PC-3 (cell line): Measurements from ENCODE around the gene SRGAP2B. TPM values are rescaled to one million over a fixed set of nuclear protein-coding genes. Genes with fewer than 3 reads are reported as not detected.
A peak's percentile ranks its signal among the peaks of the same experiment; 100 is the strongest.
"Not testable (repeated sequence)": the region's sequence is repeated elsewhere in the genome, so short reads cannot be mapped to it uniquely, and the experiment has no call there.

Experiments
- ATAC-seq: fragments of 200-7000 bp; cut with Tn5 transposase; 2 replicates; pipeline ENCODE4 v1.9.1; 2020; ENCODE audit warnings: mild to moderate bottlenecking, moderate library complexity
- BruUV-seq: library from RNA; stranded (reverse); fragments of 400-500 nt; replicated peaks from 2 replicates; lab custom pipeline; 2021; lab: Mats Ljungman, UMichigan
- CTCF ChIA-PET: fragments of 300-600 bp; sonication (Branson Sonifier 250); formaldehyde crosslinking; loops from one replicate; lab custom pipeline; 2022; ENCODE audit warnings: antibody characterized with exemption; lab: Charles Lee
- POLR2A ChIA-PET: fragments of 300-600 bp; sonication (Branson Sonifier 250); formaldehyde crosslinking; loops from one replicate; lab custom pipeline; 2022; ENCODE audit warnings: antibody characterized with exemption; ENCODE audit not compliant: unreplicated experiment; lab: Charles Lee
- DNase-seq: peaks from one replicate; pipeline ENCODE4 v3.0.0-alpha.2; 2015
- H2AFZ ChIP-seq: fragments of 300-600 bp; sonication (generic); 2 replicates; pipeline ENCODE4 v1.6.0; 2016; ENCODE audit warnings: antibody characterized with exemption, low read length
- H3F3A ChIP-seq: fragments of 300-600 bp; sonication (generic); one replicate; pipeline ENCODE4 v1.6.0; 2017; ENCODE audit warnings: antibody characterized with exemption, low read length, control low read depth, mild to moderate bottlenecking; ENCODE audit not compliant: unreplicated experiment
- H3K27ac ChIP-seq: fragments of 300-600 bp; sonication (generic); 2 replicates; pipeline ENCODE4 v1.5.1; 2016; ENCODE audit warnings: mild to moderate bottlenecking, low read length
- H3K27me3 ChIP-seq: fragments of 300-600 bp; sonication (generic); 2 replicates; pipeline ENCODE4 v1.6.1; 2016; ENCODE audit warnings: low read length, mixed read lengths
- H3K36me3 ChIP-seq: fragments of 300-600 bp; sonication (generic); 2 replicates; pipeline ENCODE4 v1.6.1; 2016; ENCODE audit warnings: low read depth, mixed run types, low read length, mixed read lengths
- H3K4me1 ChIP-seq: fragments of 300-600 bp; sonication (generic); 2 replicates; pipeline ENCODE4 v1.5.1; 2016; ENCODE audit warnings: low read length; ENCODE audit not compliant: insufficient read depth
- H3K4me2 ChIP-seq: fragments of 300-600 bp; sonication (generic); 2 replicates; pipeline ENCODE4 v1.6.0; 2016; ENCODE audit warnings: low read length
- H3K4me3 ChIP-seq: fragments of 300-600 bp; sonication (generic); 2 replicates; pipeline ENCODE4 v1.5.1; 2016; ENCODE audit warnings: mild to moderate bottlenecking, low read length, mixed read lengths
- H3K79me2 ChIP-seq: fragments of 300-600 bp; sonication (generic); 2 replicates; pipeline ENCODE4 v1.6.1; 2017; ENCODE audit warnings: low read length, mixed read lengths
- H3K9ac ChIP-seq: fragments of 300-600 bp; sonication (generic); 2 replicates; pipeline ENCODE4 v1.6.0; 2016; ENCODE audit warnings: mild to moderate bottlenecking, low read length
- H3K9me2 ChIP-seq: fragments of 300-600 bp; sonication (generic); replicated peaks from 2 replicates; pipeline ENCODE4 v1.6.1; 2016; ENCODE audit warnings: mixed run types, low read length, mixed read lengths
- H3K9me3 ChIP-seq: fragments of 300-600 bp; sonication (generic); 2 replicates; pipeline ENCODE4 v1.6.1; 2016; ENCODE audit warnings: low read length, mixed read lengths
- H4K20me1 ChIP-seq: fragments of 300-600 bp; sonication (generic); 2 replicates; pipeline ENCODE4 v1.6.1; 2016; ENCODE audit warnings: low read length, mixed read lengths
- intact Hi-C: fragments of 100-400 bp; cut with micrococcal nuclease; formaldehyde crosslinking; loops from 2 replicates; pipeline ENCODE4 v1.9.0; 2023
- total RNA-seq: library from RNA; depleted of rRNA; stranded (reverse); fragments of >200 nt; gene quantifications from 2 replicates; pipeline ENCODE4 v1.2.3, GENCODE V29; 2014

Gene SRGAP2B
- total RNA-seq, 1 experiment from 2014 or later = 14.3 TPM

DNA sequence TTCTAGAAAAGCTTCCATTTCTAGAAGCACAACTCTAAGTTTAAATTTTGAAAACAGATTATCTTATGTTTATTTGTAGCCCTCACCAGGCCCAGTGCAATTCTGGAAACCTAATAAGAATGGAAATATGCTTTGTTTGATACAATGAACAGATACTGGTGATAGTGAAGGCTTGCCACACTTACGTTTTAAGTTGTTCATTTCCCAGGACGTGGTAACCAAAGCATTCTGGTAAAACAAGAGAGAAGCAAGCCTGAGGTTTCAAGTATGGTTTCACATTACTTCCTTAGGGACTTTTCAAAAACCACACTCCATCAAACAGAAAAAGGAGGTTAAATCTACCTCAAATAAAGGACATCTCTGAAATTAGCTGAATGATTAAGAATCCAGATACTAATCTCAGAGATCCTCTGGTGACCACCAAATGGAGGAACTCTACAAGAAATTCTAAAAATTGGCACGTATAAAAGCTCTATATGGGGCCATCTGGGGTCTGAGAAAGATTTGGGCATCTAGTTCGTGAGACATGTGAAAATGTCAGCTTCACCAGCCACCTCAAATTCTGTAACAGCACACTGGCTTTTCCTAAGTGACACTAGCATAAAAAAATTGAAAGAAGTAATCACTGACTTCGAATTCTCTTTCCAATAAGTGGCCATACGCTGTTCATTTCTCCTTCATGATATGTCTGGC, 164.9 kb downstream of the SRGAP2B start:
- POLR2A ChIA-PET, H4K20me1 ChIP-seq, H3K9me3 ChIP-seq, H3K4me2 ChIP-seq, H2AFZ ChIP-seq, H3K4me1 ChIP-seq, H3K9ac ChIP-seq, H3K36me3 ChIP-seq, H3K9me2 ChIP-seq, H3K4me3 ChIP-seq, H3K27me3 ChIP-seq, BruUV-seq, CTCF ChIA-PET, DNase-seq, H3K27ac ChIP-seq, H3F3A ChIP-seq, ATAC-seq, H3K79me2 ChIP-seq, intact Hi-C loops: not testable (repeated sequence)

DNA sequence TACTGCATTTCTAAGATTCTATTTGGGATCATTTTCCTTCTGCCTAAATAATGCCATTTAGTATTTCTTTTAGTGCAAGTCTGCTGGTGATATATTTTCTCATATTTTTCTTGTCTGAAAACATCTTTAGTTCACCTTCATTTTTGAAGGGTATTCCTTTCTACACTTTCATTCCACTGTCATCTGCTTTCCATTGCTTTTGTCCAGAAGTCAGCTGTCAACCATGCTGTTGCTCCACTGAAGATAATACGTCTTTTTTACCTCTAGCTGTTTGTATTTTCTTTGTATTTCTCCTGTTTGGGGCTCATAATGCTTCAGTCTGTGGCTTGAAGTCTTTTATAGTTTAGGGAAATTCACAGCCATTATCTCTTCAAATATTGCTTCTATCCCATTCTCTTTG, 167.8 kb downstream of the SRGAP2B start:
- H3K4me1 ChIP-seq, H2AFZ ChIP-seq, H3K4me3 ChIP-seq, H3K27ac ChIP-seq, H3K4me2 ChIP-seq, ATAC-seq, BruUV-seq, H3K36me3 ChIP-seq, H3F3A ChIP-seq, H3K79me2 ChIP-seq, CTCF ChIA-PET, H3K9ac ChIP-seq, DNase-seq, intact Hi-C loops, POLR2A ChIA-PET, H3K9me2 ChIP-seq, H3K9me3 ChIP-seq, H3K27me3 ChIP-seq, H4K20me1 ChIP-seq: not testable (repeated sequence)

DNA sequence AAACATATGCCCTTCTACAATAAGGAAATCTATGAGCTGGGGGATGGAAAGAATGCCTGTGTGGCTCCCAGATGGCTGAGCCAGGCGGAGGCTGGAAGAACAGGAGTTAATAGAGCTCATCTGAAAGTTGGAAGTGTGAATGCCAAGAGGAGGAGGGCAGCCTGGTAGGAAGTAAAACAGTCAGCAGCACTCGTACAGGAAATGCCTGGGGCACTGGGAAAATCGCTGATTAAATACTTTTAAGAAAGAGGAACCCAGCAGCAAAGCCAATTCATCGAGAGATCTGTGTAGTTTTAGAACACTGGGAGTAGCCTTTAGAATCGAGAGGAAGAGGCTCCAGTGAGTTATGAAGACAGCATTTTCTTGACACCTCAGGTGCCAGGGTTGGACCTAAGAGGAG, 171.5 kb downstream of the SRGAP2B start:
- DNase-seq, H3K9me3 ChIP-seq, H3K9ac ChIP-seq, POLR2A ChIA-PET, H3K9me2 ChIP-seq, CTCF ChIA-PET, BruUV-seq, H4K20me1 ChIP-seq, H3K36me3 ChIP-seq, H3K27me3 ChIP-seq, H3K79me2 ChIP-seq, H3F3A ChIP-seq, H3K4me2 ChIP-seq, H2AFZ ChIP-seq, H3K4me3 ChIP-seq, intact Hi-C loops, H3K27ac ChIP-seq, H3K4me1 ChIP-seq: not testable (repeated sequence)
- ATAC-seq = peak; percentile 67

DNA sequence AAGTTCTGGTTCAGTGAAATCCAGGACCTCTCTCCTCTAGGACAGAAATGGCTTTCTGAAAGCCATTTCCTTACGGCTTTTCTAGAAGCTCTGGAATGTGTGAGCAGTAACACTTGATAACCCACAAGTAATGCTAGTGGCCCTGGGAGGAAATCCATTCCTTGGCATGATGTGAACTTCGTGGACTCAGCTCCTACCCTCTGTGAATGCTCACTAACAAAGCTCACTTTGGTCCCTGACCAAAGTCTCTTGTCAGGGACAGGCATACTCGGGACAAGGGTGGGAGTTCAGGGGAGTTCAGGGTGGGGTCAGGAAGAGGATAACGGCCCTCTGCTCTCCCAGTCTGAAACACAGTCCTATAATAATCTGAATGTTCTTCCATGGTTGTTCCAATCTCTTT, 172.3 kb downstream of the SRGAP2B start:
- H2AFZ ChIP-seq, H3K4me3 ChIP-seq, POLR2A ChIA-PET, CTCF ChIA-PET, H3K9ac ChIP-seq, DNase-seq, H3K36me3 ChIP-seq, H3K9me3 ChIP-seq, H3K27ac ChIP-seq, BruUV-seq, ATAC-seq, H3K4me1 ChIP-seq, H3K4me2 ChIP-seq, H3F3A ChIP-seq, intact Hi-C loops, H3K27me3 ChIP-seq, H3K79me2 ChIP-seq, H3K9me2 ChIP-seq, H4K20me1 ChIP-seq: not testable (repeated sequence)

GRCh38 chr1:144919106-144919505, 176.0 kb downstream of the SRGAP2B start:
- H2AFZ ChIP-seq, H3K36me3 ChIP-seq, intact Hi-C loops, POLR2A ChIA-PET, H3K79me2 ChIP-seq, BruUV-seq, H3K9ac ChIP-seq, ATAC-seq, CTCF ChIA-PET, H4K20me1 ChIP-seq, H3K4me2 ChIP-seq, H3K27ac ChIP-seq, DNase-seq, H3K9me2 ChIP-seq, H3K27me3 ChIP-seq, H3K9me3 ChIP-seq, H3F3A ChIP-seq, H3K4me3 ChIP-seq, H3K4me1 ChIP-seq: not testable (repeated sequence)

DNA sequence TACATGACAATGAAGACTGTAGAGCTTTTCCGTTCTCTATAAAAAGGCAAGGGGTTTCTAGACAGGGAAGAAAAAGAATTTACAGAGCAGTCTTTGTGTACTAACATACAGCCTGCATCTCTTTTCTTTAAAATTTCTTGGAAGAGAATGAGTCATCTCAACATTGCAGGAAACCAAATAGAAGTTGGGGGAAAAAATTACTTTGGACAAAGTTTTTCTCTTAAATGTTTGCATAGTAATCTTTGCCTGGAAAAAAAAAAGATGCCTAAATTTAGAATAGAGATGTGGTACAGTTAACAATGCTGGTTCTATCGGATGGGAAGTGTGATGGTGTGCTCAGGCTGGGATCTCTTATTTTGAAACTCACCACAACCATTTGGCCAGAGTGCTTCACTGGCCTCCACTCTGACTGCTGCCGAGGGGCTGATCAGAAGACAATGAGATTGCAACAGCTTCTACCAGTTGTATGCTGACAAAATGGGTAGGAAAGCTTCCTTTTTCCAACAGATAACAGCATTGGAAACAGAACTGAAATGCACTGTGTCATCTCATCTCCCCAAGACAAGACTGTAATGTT, 177.0 kb downstream of the SRGAP2B start:
- H3K4me1 ChIP-seq, H3K9ac ChIP-seq, H4K20me1 ChIP-seq, H3K9me3 ChIP-seq, H3K79me2 ChIP-seq, BruUV-seq, H3K9me2 ChIP-seq, CTCF ChIA-PET, H3K27me3 ChIP-seq, H3K4me2 ChIP-seq, H3K36me3 ChIP-seq, DNase-seq, H3K27ac ChIP-seq, H3F3A ChIP-seq, POLR2A ChIA-PET, H2AFZ ChIP-seq, intact Hi-C loops, H3K4me3 ChIP-seq: not testable (repeated sequence)
- peak; percentile 76 for ATAC-seq
